Activated naive CD8-positive, alpha-beta T cell (primary cell): ENCODE data around the gene CCDC124.
"Not testable (repeated sequence)": the region's sequence is repeated elsewhere in the genome, so short reads cannot be mapped to it uniquely, and the experiment has no call there.

ENCODE experiments used
- H3K27ac Mint-ChIP-seq: one replicate; pipeline ENCODE4 v1.8.0; 2021; ENCODE audit warnings: mixed read lengths
- H3K27me3 Mint-ChIP-seq: one replicate; pipeline ENCODE4 v1.8.0; 2021; ENCODE audit warnings: mixed read lengths
- H3K36me3 Mint-ChIP-seq: one replicate; pipeline ENCODE4 v1.8.0; 2021; ENCODE audit warnings: mixed read lengths
- H3K4me1 Mint-ChIP-seq: one replicate; pipeline ENCODE4 v1.8.0; 2021; ENCODE audit warnings: low read depth, mixed read lengths
- H3K4me3 Mint-ChIP-seq: one replicate; pipeline ENCODE4 v1.8.0; 2021; ENCODE audit warnings: mild to moderate bottlenecking, mixed read lengths
- H3K9me3 Mint-ChIP-seq: one replicate; pipeline ENCODE4 v1.8.0; 2021; ENCODE audit warnings: low read depth, mixed read lengths

The CCDC124 gene

GRCh38 chr19:17932485-17933338 is at the start of gene CCDC124:
Gene CCDC124 (plus strand): TSS chr19:17933015. CDS start chr19:17936421, 3,406 bp downstream.
- Mint-ChIP-seq H3K4me1 (peaks cover 15% of the 10 kb centered on the region), H3K9me3 (no peaks in the 10 kb centered on the region)

GRCh38 chr19:17883627-17884410 is 49.0 kb upstream of the CCDC124 start:
- Mint-ChIP-seq H3K36me3 (no peaks in the 10 kb centered on the region), H3K27me3 (no peaks in the 10 kb centered on the region), H3K4me1 (no peaks in the 10 kb centered on the region), H3K9me3 (no peaks in the 10 kb centered on the region), H3K27ac (no peak overlapping the region), H3K4me3 (no peak overlapping the region)

More at GRCh38 chr19:17932485-17933338, at the start of gene CCDC124:
- Mint-ChIP-seq H3K4me3 (peak within 1 kb of the TSS; percentile 95), H3K27ac (peak within 1 kb of the TSS; percentile 97), H3K36me3 (no peaks in the 10 kb centered on the region), H3K27me3 (no peaks in the 10 kb centered on the region)

- no peaks in the 10 kb centered on the region for H3K4me1 Mint-ChIP-seq
- H3K27ac Mint-ChIP-seq = no peak overlapping the region
- H3K4me3 Mint-ChIP-seq = no peak overlapping the region
- H3K36me3 Mint-ChIP-seq = peaks cover 3% of the 10 kb centered on the region
- H3K27me3 Mint-ChIP-seq = no peaks in the 10 kb centered on the region
- no peaks in the 10 kb centered on the region for H3K9me3 Mint-ChIP-seq
Measured at GRCh38 chr19:17886515-17886914, 46.3 kb upstream of the CCDC124 start.

- not testable (repeated sequence) for H3K4me1 Mint-ChIP-seq, H3K27me3 Mint-ChIP-seq, H3K36me3 Mint-ChIP-seq, H3K4me3 Mint-ChIP-seq, H3K9me3 Mint-ChIP-seq, H3K27ac Mint-ChIP-seq
Measured at GRCh38 chr19:17887221-17887620, 45.6 kb upstream of the CCDC124 start.

- Mint-ChIP-seq H3K27me3 (no peaks in the 10 kb centered on the region), H3K27ac (no peak overlapping the region), H3K4me3 (no peak overlapping the region), H3K36me3 (peaks cover 3% of the 10 kb centered on the region), H3K9me3 (no peaks in the 10 kb centered on the region), H3K4me1 (no peaks in the 10 kb centered on the region)
Measured at GRCh38 chr19:17888260-17888659, 44.6 kb upstream of the CCDC124 start.

GRCh38 chr19:17889609-17890214 is 43.1 kb upstream of the CCDC124 start:
- Mint-ChIP-seq H3K4me1 (no peaks in the 10 kb centered on the region), H3K27ac (no peak overlapping the region), H3K4me3 (no peak overlapping the region), H3K27me3 (no peaks in the 10 kb centered on the region), H3K36me3 (peaks cover 3% of the 10 kb centered on the region), H3K9me3 (no peaks in the 10 kb centered on the region)

- Mint-ChIP-seq H3K9me3 (no peaks in the 10 kb centered on the region), H3K27me3 (no peaks in the 10 kb centered on the region), H3K27ac (no peak overlapping the region), H3K4me1 (no peaks in the 10 kb centered on the region), H3K36me3 (peaks cover 3% of the 10 kb centered on the region), H3K4me3 (no peak overlapping the region)
Measured at GRCh38 chr19:17893766-17894165, 39.0 kb upstream of the CCDC124 start.

GRCh38 chr19:17902701-17903100 is 30.1 kb upstream of the CCDC124 start:
- Mint-ChIP-seq H3K27ac (no peak overlapping the region), H3K27me3 (peaks cover 5% of the 10 kb centered on the region), H3K4me3 (no peak overlapping the region), H3K36me3 (no peaks in the 10 kb centered on the region), H3K4me1 (no peaks in the 10 kb centered on the region), H3K9me3 (no peaks in the 10 kb centered on the region)

- H3K36me3 Mint-ChIP-seq = no peaks in the 10 kb centered on the region
- no peak overlapping the region for H3K4me3 Mint-ChIP-seq
Measured at GRCh38 chr19:17908244-17908643, 24.6 kb upstream of the CCDC124 start.

GRCh38 chr19:17909003-17909732 is 23.6 kb upstream of the CCDC124 start:
- no peak overlapping the region for H3K4me3 Mint-ChIP-seq
- no peaks in the 10 kb centered on the region for H3K27me3 Mint-ChIP-seq
- peaks cover 3% of the 10 kb centered on the region for H3K36me3 Mint-ChIP-seq
- H3K4me1 Mint-ChIP-seq = no peaks in the 10 kb centered on the region
- no peak overlapping the region for H3K27ac Mint-ChIP-seq
- H3K9me3 Mint-ChIP-seq = peaks cover 3% of the 10 kb centered on the region

More at GRCh38 chr19:17908244-17908643, 24.6 kb upstream of the CCDC124 start:
- H3K27me3 Mint-ChIP-seq = peaks cover 2% of the 10 kb centered on the region
- H3K4me1 Mint-ChIP-seq = no peaks in the 10 kb centered on the region
- H3K27ac Mint-ChIP-seq = no peak overlapping the region
- H3K9me3 Mint-ChIP-seq = no peaks in the 10 kb centered on the region

- H3K4me3 Mint-ChIP-seq = no peak overlapping the region
- peaks cover 3% of the 10 kb centered on the region for H3K36me3 Mint-ChIP-seq
- H3K27me3 Mint-ChIP-seq = no peaks in the 10 kb centered on the region
- H3K27ac Mint-ChIP-seq = no peak overlapping the region
- H3K9me3 Mint-ChIP-seq = peaks cover 3% of the 10 kb centered on the region
- H3K4me1 Mint-ChIP-seq = no peaks in the 10 kb centered on the region
Measured at GRCh38 chr19:17910791-17911360, 21.9 kb upstream of the CCDC124 start.

- Mint-ChIP-seq H3K4me3 (no peak overlapping the region), H3K9me3 (peaks cover 3% of the 10 kb centered on the region), H3K4me1 (no peaks in the 10 kb centered on the region), H3K27ac (no peak overlapping the region), H3K27me3 (no peaks in the 10 kb centered on the region), H3K36me3 (peaks cover 3% of the 10 kb centered on the region)
Measured at GRCh38 chr19:17915940-17916593, 16.7 kb upstream of the CCDC124 start.

GRCh38 chr19:17918151-17918550 is 14.7 kb upstream of the CCDC124 start:
- not testable (repeated sequence) for H3K9me3 Mint-ChIP-seq, H3K4me3 Mint-ChIP-seq, H3K27me3 Mint-ChIP-seq, H3K4me1 Mint-ChIP-seq, H3K36me3 Mint-ChIP-seq, H3K27ac Mint-ChIP-seq

GRCh38 chr19:17919122-17919521 is 13.7 kb upstream of the CCDC124 start:
- not testable (repeated sequence) for H3K9me3 Mint-ChIP-seq, H3K4me3 Mint-ChIP-seq, H3K27me3 Mint-ChIP-seq, H3K4me1 Mint-ChIP-seq, H3K36me3 Mint-ChIP-seq, H3K27ac Mint-ChIP-seq
